ENCODE results near the gene CASTOR1. TPM values are rescaled to one million over a fixed set of nuclear protein-coding genes. Genes with fewer than 3 reads are reported as not detected.

The CASTOR1 gene
- polyA plus RNA-seq, 1 experiment, result 12.0 TPM

- peak overlapping the region; percentile 21 for H3K27ac ChIP-seq (ENCODE audit: low read depth, low read length)
- no peak for TF ChIP-seq CTCF (IDR thresholded peaks at IDR 0.05; ENCODE audit: low read depth, low read length)
- no peak for DNase-seq (ENCODE audit: low read depth, low spot score)
- no peaks in the 10 kb centered on the region for H3K9me3 ChIP-seq (ENCODE audit: control insufficient read depth, insufficient read depth, low read length)
- no peaks in the 10 kb centered on the region for H3K27me3 ChIP-seq (ENCODE audit: control insufficient read depth, insufficient read depth, low read length)
- POLR2A ChIA-PET, result no interaction called here
- no peak overlapping the region for H3K4me3 ChIP-seq (ENCODE audit: low read depth, low read length)
- CTCF ChIA-PET, result interaction anchor here (2.2 kb wide), 1 partner anchor 45 kb away, joined by 8 read pairs; no protein-coding TSS in a partner anchor
These were observed 43.2 kb upstream of the CASTOR1 start for GRCh38 chr22:30332551-30332950.

- no peaks in the 10 kb centered on the region for H3K27me3 ChIP-seq (ENCODE audit: control insufficient read depth, insufficient read depth, low read length)
- ChIA-PET POLR2A (no interaction called here), CTCF (interaction anchor here (1.3 to 7.0 kb wide), 3 partner anchors 28 to 59 kb away, joined by 3 to 44 read pairs (median 5); partner anchors contain the start of genes CASTOR1, CCDC157, RNF215 and SF3A1)
- no peak for DNase-seq (ENCODE audit: low read depth, low spot score)
- H3K4me3 ChIP-seq (ENCODE audit: low read depth, low read length), result no peak overlapping the region
- no peaks in the 10 kb centered on the region for H3K9me3 ChIP-seq (ENCODE audit: control insufficient read depth, insufficient read depth, low read length)
- no peak for TF ChIP-seq CTCF (IDR thresholded peaks at IDR 0.05; ENCODE audit: low read depth, low read length)
- H3K27ac ChIP-seq (ENCODE audit: low read depth, low read length), result no peak overlapping the region
These were observed 39.3 kb upstream of the CASTOR1 start for GRCh38 chr22:30328466-30329049.

DNA sequence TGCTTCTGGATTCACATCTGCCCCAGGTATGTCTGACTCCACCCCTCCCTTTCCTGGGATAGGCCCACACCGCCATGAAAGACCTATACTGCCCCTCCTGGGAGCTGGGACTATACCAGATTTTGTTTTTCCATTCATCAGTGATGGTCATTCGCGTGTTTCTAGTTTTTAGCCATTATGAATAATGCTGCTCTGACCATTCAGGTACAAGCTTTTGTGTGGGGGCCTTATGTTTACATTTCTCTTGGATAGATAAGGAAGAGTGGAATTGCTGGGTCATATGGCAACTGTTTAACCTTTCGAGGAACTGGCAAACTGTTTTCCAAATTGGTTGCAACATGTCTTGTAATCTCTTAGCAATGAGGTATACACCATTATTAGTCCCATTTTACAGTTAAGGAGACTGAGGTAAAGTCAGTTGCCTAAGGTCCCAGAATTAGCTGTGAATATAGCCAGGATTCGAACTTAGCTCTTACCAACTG is 38.6 kb upstream of the CASTOR1 start:
- H3K27me3 ChIP-seq (ENCODE audit: control insufficient read depth, insufficient read depth, low read length), result no peaks in the 10 kb centered on the region
- TF ChIP-seq CTCF (IDR thresholded peaks at IDR 0.05; ENCODE audit: low read depth, low read length), result no peak
- no peak overlapping the region for H3K4me3 ChIP-seq (ENCODE audit: low read depth, low read length)
- no peak overlapping the region for H3K27ac ChIP-seq (ENCODE audit: low read depth, low read length)
- POLR2A ChIA-PET, result interaction anchor here (1.5 kb wide), 2 partner anchors 8 to 27 kb away, joined by 4 to 5 read pairs; no protein-coding TSS in a partner anchor
- no peak for DNase-seq (ENCODE audit: low read depth, low spot score)
- CTCF ChIA-PET, result interaction anchor here (1.3 to 7.0 kb wide), 3 partner anchors 29 to 59 kb away, joined by 3 to 44 read pairs (median 5); partner anchors contain the start of genes CASTOR1, CCDC157, RNF215 and SF3A1
- no peaks in the 10 kb centered on the region for H3K9me3 ChIP-seq (ENCODE audit: control insufficient read depth, insufficient read depth, low read length)

DNA sequence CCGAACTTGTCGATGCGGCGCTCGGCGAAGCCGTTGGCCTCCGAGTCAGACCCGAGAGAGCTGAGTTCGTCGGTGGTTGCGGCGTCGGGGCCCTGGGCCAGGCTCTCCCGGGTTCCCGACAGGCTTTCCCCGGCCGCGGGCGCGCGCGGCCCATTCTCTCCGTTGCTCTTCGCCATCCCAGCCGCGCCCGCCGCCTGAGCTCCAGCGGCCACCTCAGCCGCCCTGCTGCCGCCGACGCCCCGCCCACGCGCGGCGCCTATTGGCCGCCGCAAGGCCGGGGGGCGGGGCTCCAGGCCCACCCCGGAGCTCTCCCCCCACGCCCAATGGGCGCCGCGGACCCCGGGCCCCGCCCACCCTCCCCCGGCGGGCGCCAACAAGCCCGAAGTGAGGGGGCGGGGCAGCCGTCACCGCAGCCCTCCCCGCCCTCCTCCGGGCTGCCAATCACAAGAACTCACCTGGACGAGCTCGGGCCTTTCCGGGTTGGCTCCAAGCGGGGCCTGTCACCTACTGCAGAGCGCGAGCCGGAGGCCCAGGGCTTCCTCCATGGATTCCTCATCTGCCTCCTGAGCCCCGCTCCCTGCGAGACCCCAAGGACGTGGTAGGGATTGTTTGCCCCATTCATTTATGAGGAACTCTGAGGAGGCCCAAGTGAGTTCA is 37.5 kb upstream of the CASTOR1 start, which contains the start of gene TBC1D10A:
TBC1D10A (minus strand) TSS at position 236 of the 657 bp plus-strand sequence; CDS start at position 176, 60 bp downstream.
- H3K27me3 ChIP-seq (ENCODE audit: control insufficient read depth, insufficient read depth, low read length), result no peaks in the 10 kb centered on the region
- TF ChIP-seq CTCF (IDR thresholded peaks at IDR 0.05; ENCODE audit: low read depth, low read length), result no peak
- POLR2A ChIA-PET, result interaction anchor here (0.6 to 1.5 kb wide), 9 partner anchors 9 to 71 kb away, joined by 3 to 14 read pairs (median 4); partner anchors contain the start of genes CASTOR1, CCDC157 and SF3A1
- peak within 1 kb of the TSS; percentile 58 for H3K27ac ChIP-seq (ENCODE audit: low read depth, low read length)
- peak within 1 kb of the TSS; percentile 83 for H3K4me3 ChIP-seq (ENCODE audit: low read depth, low read length)
- H3K9me3 ChIP-seq (ENCODE audit: control insufficient read depth, insufficient read depth, low read length), result no peaks in the 10 kb centered on the region
- CTCF ChIA-PET, result interaction anchor here (0.7 to 7.0 kb wide), 2 partner anchors 38 to 946 kb away, joined by 7 to 44 read pairs; partner anchors contain the start of gene CASTOR1
- peak; percentile 57 for DNase-seq (ENCODE audit: low read depth, low spot score)
